Liver (tissue), 9 donors: Measurements from ENCODE around the gene CDC16. TPM values are rescaled to one million over a fixed set of nuclear protein-coding genes. Genes with fewer than 3 reads are reported as not detected.

Source experiments
- DNase-seq: peaks from one replicate; pipeline ENCODE4 v3.0.0-alpha.2; 2017; ENCODE audit warnings: low spot score
- H3K27ac ChIP-seq, 2 donors: one replicate each; pipeline ENCODE4 v1.7.0; 2013; ENCODE audit warnings: inconsistent platforms in 2 of 2, low read length in 2 of 2, control low read depth in 1 of 2, low read depth in 1 of 2, mild to moderate bottlenecking in 1 of 2
- H3K27me3 ChIP-seq, 4 donors: one replicate each; pipeline versions ENCODE4 v1.6.1 to v1.7.0; 2013; ENCODE audit warnings: low read length in 3 of 4, inconsistent platforms in 1 of 4, mild to moderate bottlenecking in 1 of 4, moderate library complexity in 1 of 4; ENCODE audit not compliant: control insufficient read depth in 4 of 4, insufficient read depth in 4 of 4
- H3K36me3 ChIP-seq, 4 donors: one replicate each; pipeline versions ENCODE4 v1.6.1 to v1.7.0; 2013; ENCODE audit warnings: low read length in 3 of 4, mild to moderate bottlenecking in 3 of 4, low read depth in 1 of 4, moderate library complexity in 1 of 4; ENCODE audit not compliant: control insufficient read depth in 4 of 4, insufficient read depth in 3 of 4
- H3K4me1 ChIP-seq, 4 donors: one replicate each; pipeline versions ENCODE4 v1.6.1 to v1.7.0; 2013; ENCODE audit warnings: low read length in 3 of 4, mild to moderate bottlenecking in 3 of 4, moderate library complexity in 1 of 4; ENCODE audit not compliant: control insufficient read depth in 4 of 4, insufficient read depth in 4 of 4
- H3K4me3 ChIP-seq, 3 donors: one replicate each; pipeline versions ENCODE4 v1.6.1 to v1.7.0; 2013; ENCODE audit warnings: low read length in 3 of 3, control low read depth in 1 of 3, low read depth in 1 of 3, mild to moderate bottlenecking in 1 of 3
- H3K9ac ChIP-seq, 2 donors: one replicate each; pipeline ENCODE4 v1.7.0; 2013; ENCODE audit warnings: low read length in 2 of 2, mild to moderate bottlenecking in 2 of 2, moderate library complexity in 2 of 2, control low read depth in 1 of 2, low read depth in 1 of 2
- H3K9me3 ChIP-seq, 4 donors: one replicate each; pipeline versions ENCODE4 v1.6.1 to v1.7.0; 2013; ENCODE audit warnings: low read length in 3 of 4; ENCODE audit not compliant: control insufficient read depth in 4 of 4
- EGR1 ChIP-seq, 2 donors: IDR thresholded peaks; 2 replicates each; pipeline ENCODE4 v1.6.1; 2016 to 2018; ENCODE audit warnings: antibody characterized with exemption in 2 of 2, low read depth in 2 of 2
- GABPA ChIP-seq, 2 donors: IDR thresholded peaks in 1 of 2; conservative IDR thresholded peaks in 1 of 2; 2 replicates each; pipeline ENCODE4 v1.6.1; 2016; ENCODE audit warnings: antibody characterized with exemption in 2 of 2, mild to moderate bottlenecking in 1 of 2, moderate library complexity in 1 of 2
- HNF4A ChIP-seq, 2 donors: conservative IDR thresholded peaks; 2 replicates each; pipeline ENCODE4 v1.6.1; 2016; ENCODE audit warnings: antibody characterized with exemption in 2 of 2, mild to moderate bottlenecking in 2 of 2
- HNF4G ChIP-seq: IDR thresholded peaks from 2 replicates; pipeline ENCODE4 v1.6.1; 2016; ENCODE audit warnings: antibody characterized with exemption
- JUND ChIP-seq, 2 donors: IDR thresholded peaks; 2 replicates each; pipeline ENCODE4 v1.6.1; 2016; ENCODE audit warnings: antibody characterized with exemption in 2 of 2
- RAD21 ChIP-seq, 2 donors: IDR thresholded peaks; 2 replicates each; pipeline ENCODE4 v1.6.1; 2016; ENCODE audit warnings: antibody characterized with exemption in 2 of 2, mild to moderate bottlenecking in 2 of 2
- SP1 ChIP-seq: IDR thresholded peaks from 2 replicates; pipeline ENCODE4 v1.6.1; 2018; ENCODE audit warnings: antibody characterized with exemption, mild to moderate bottlenecking
- YY1 ChIP-seq: IDR thresholded peaks from 2 replicates; pipeline ENCODE4 v1.6.1; 2016; ENCODE audit warnings: antibody characterized with exemption, mild to moderate bottlenecking
- WGBS: extraction: QIAGEN DNeasy Blood & Tissue Kit; methylation state at CpG from one replicate; pipeline ENCODE4 v1.1.7; 2013; 5-methylcytosine and 5-hydroxymethylcytosine counted together
- polyA plus RNA-seq, 2 donors: library from polyadenylated mRNA; stranded (reverse) in 1 of 2; unstranded in 1 of 2; fragments of 200-250 nt in 1 of 2; fragments of >200 nt in 1 of 2; fragmentation: Nextera tagmentation in 1 of 2; extraction: Ambion mirVana in 1 of 2; gene quantifications; one replicate each; pipeline versions ENCODE4 v1.2.1 to v1.2.3, GENCODE V29; 2013 to 2015
- total RNA-seq, 2 donors: library from RNA; depleted of rRNA; stranded (reverse); fragments of >200 nt; gene quantifications; one replicate each; pipeline ENCODE4 v1.2.3, GENCODE V29; 2014
- TF ChIP-seq, protein P1 (sequence below): IDR thresholded peaks from 2 replicates; pipeline ENCODE4 v1.6.1; 2016; ENCODE audit warnings: antibody characterized with exemption
- TF ChIP-seq, protein P2 (sequence below): IDR thresholded peaks from 2 replicates; pipeline ENCODE4 v1.6.1; 2016; ENCODE audit warnings: antibody characterized with exemption
- TF ChIP-seq, protein P3 (sequence below): fragments of 150-350 bp; IDR thresholded peaks from 2 replicates; pipeline ENCODE4 v1.5.1; 2017; ENCODE audit warnings: improper control_type of control experiment, low read depth, low read length; ENCODE audit not compliant: missing input control
- TF ChIP-seq, protein P4 (sequence below): IDR thresholded peaks from 2 replicates; pipeline ENCODE4 v1.6.1; 2016; ENCODE audit warnings: antibody characterized with exemption
- donor health status: healthy.
- donor health status: healthy.
- donor health status: healthy.
- donor health status: healthy.
- donor health status: healthy.

The CDC16 gene
- total and polyA plus RNA-seq, 4 donors, result 23.0 to 38.7 (median 30.8) TPM

DNA sequence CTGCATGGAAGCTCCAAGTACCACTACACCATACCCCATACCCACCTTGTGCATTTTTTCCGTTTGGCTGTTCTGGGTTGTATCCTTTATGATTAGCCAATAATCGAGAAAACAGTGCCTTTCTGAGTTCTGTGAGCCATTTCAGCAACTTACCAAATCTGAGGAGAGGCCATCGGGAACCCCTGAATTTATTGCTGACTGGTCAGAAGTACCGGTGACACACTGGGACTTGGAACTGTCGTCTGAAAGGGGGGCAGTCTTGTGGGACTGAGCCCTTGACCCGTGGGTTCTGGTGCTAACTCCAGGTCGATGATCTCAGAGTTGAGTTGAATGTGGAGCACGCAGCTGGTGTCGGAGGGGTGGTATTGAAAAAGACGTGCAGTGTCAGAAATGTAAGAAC lies 61.8 kb downstream of the CDC16 start:
- WGBS, result 88% methylated on average over 10 of the region's 10 CpGs
- no peaks in the 10 kb centered on the region for H3K27me3 ChIP-seq
- H3K9ac ChIP-seq, result no peak overlapping the region
- H3K4me1 ChIP-seq, result peaks cover 0 to 3% (median 0%) of the 10 kb centered on the region in 4 donors
- H3K36me3 ChIP-seq, result peaks cover 10 to 39% (median 25%) of the 10 kb centered on the region in 4 donors
- DNase-seq, result no peak
- H3K4me3 ChIP-seq, result no peak overlapping the region
- H3K9me3 ChIP-seq, result no peaks in the 10 kb centered on the region
- no peak overlapping the region for H3K27ac ChIP-seq
- TF ChIP-seq, protein P1, sequence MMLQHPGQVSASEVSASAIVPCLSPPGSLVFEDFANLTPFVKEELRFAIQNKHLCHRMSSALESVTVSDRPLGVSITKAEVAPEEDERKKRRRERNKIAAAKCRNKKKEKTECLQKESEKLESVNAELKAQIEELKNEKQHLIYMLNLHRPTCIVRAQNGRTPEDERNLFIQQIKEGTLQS, result no peak
- no peak for TF ChIP-seq YY1

DNA sequence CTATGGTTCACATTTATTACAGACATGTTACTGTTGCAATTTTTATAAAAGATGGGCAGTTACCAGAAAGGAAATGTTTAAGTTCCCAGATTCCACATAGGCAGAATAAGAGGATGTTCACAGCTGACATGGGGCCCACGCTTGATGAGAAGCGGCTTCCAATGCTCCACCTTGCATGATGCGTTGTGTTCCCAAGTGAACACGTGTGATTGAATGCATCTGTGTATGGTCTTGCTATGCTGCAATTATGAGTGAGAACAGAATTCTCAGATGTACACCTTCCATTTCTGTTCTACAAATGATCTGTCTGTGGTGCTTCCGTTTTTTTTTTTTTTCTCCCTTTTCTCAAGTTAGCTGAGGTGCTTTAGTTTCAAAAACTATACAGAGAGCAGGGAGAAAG lies 62.2 kb downstream of the CDC16 start:
- TF ChIP-seq, protein P2, sequence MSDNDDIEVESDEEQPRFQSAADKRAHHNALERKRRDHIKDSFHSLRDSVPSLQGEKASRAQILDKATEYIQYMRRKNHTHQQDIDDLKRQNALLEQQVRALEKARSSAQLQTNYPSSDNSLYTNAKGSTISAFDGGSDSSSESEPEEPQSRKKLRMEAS, result no peak
- TF ChIP-seq RAD21 (IDR thresholded peaks at IDR 0.05), result no peak
- peaks cover 9 to 36% (median 25%) of the 10 kb centered on the region in 4 donors for H3K36me3 ChIP-seq
- no peak overlapping the region for H3K9ac ChIP-seq
- H3K27me3 ChIP-seq, result no peaks in the 10 kb centered on the region
- H3K9me3 ChIP-seq, result no peaks in the 10 kb centered on the region
- H3K4me3 ChIP-seq, result no peak overlapping the region
- no peak for DNase-seq
- 94% methylated on average over 5 of the region's 5 CpGs for WGBS
- H3K27ac ChIP-seq, result no peak overlapping the region
- H3K4me1 ChIP-seq, result peaks cover 0 to 3% (median 0%) of the 10 kb centered on the region in 4 donors

DNA sequence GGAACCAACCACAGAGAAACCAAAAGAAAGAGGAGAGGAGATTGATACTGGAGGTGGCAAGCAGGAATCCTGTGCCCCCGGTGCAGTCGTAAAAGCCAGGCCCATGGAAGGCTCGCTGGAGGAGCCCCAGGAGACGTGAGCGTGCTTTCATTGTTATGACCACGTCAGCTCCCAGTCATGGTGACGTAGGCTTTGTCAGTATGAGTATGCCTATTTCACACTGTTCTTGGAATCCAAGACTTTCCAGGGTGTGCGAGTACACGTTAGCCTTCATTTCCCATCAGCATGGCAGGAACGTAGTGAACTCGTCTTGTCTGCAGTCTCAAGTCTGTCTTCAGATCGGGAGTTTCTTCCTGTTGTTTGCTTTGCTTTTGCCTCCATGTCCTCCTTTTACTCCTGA lies 64.2 kb downstream of the CDC16 start:
- DNase-seq, result no peak
- Histone ChIP-seq H3K4me1 (peaks cover 0 to 3% (median 0%) of the 10 kb centered on the region in 4 donors), H3K9ac (no peak overlapping the region), H3K9me3 (no peaks in the 10 kb centered on the region), H3K4me3 (no peak overlapping the region), H3K27me3 (no peaks in the 10 kb centered on the region), H3K27ac (no peak overlapping the region), H3K36me3 (peaks cover 3 to 41% (median 22%) of the 10 kb centered on the region in 4 donors)
- TF ChIP-seq HNF4G (no peak), JUND (IDR thresholded peaks at IDR 0.05) (no peak)
- TF ChIP-seq, protein P3, sequence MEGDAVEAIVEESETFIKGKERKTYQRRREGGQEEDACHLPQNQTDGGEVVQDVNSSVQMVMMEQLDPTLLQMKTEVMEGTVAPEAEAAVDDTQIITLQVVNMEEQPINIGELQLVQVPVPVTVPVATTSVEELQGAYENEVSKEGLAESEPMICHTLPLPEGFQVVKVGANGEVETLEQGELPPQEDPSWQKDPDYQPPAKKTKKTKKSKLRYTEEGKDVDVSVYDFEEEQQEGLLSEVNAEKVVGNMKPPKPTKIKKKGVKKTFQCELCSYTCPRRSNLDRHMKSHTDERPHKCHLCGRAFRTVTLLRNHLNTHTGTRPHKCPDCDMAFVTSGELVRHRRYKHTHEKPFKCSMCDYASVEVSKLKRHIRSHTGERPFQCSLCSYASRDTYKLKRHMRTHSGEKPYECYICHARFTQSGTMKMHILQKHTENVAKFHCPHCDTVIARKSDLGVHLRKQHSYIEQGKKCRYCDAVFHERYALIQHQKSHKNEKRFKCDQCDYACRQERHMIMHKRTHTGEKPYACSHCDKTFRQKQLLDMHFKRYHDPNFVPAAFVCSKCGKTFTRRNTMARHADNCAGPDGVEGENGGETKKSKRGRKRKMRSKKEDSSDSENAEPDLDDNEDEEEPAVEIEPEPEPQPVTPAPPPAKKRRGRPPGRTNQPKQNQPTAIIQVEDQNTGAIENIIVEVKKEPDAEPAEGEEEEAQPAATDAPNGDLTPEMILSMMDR, result no peak
- WGBS, result 96% methylated on average over 12 of the region's 12 CpGs

DNA sequence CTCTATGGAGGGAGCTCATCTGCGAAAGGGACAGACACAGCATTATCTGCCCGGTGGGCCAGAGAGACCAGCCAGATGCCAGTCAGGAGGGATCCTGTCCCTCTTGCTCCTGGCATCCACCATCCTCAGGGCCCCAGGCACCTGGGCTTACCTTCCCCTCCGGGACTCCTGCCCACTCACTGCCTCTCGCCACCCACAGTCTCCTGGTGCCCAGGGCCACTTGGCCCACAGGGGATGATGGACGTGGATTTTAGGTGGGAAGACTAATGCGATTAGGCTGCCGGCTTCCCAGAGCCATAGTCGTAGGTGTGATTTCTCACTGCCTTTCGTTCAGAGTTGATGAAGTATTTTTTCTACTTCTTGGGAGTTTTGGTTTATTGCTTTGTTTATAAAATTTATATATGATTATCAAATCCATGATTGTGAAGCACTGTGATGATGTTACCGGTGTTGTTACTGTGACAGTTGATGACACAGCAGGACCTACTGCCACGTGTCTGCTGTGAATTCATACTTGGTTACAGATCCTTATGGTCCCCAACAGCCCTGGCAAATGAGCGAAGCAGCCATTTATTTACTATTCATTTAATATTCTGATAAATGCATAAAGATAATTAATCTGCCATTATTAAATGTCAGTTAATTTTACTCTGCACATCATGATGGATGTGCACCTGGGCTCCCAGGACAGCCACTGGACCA lies 65.1 kb downstream of the CDC16 start:
- H3K4me3 ChIP-seq, result no peak overlapping the region
- DNase-seq, result no peak
- TF ChIP-seq, protein P4, sequence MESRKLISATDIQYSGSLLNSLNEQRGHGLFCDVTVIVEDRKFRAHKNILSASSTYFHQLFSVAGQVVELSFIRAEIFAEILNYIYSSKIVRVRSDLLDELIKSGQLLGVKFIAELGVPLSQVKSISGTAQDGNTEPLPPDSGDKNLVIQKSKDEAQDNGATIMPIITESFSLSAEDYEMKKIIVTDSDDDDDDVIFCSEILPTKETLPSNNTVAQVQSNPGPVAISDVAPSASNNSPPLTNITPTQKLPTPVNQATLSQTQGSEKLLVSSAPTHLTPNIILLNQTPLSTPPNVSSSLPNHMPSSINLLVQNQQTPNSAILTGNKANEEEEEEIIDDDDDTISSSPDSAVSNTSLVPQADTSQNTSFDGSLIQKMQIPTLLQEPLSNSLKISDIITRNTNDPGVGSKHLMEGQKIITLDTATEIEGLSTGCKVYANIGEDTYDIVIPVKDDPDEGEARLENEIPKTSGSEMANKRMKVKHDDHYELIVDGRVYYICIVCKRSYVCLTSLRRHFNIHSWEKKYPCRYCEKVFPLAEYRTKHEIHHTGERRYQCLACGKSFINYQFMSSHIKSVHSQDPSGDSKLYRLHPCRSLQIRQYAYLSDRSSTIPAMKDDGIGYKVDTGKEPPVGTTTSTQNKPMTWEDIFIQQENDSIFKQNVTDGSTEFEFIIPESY, result no peak
- TF ChIP-seq, protein P1, result no peak
- TF ChIP-seq EGR1 (IDR thresholded peaks at IDR 0.05; ENCODE audit: low read depth in 2 of 2), result no peak
- TF ChIP-seq HNF4A (conservative IDR thresholded peaks at IDR 0.05), result no peak
- TF ChIP-seq SP1, result no peak
- no peak for TF ChIP-seq GABPA (IDR thresholded peaks at IDR 0.05 in 1 of 2, conservative IDR thresholded peaks at IDR 0.05 in 1 of 2)
- H3K4me1 ChIP-seq, result peaks cover 0 to 3% (median 0%) of the 10 kb centered on the region in 4 donors
- no peaks in the 10 kb centered on the region for H3K27me3 ChIP-seq
- no peak overlapping the region for H3K27ac ChIP-seq
- H3K9me3 ChIP-seq, result no peaks in the 10 kb centered on the region
- 95% methylated on average over 12 of the region's 12 CpGs for WGBS
- no peak overlapping the region for H3K9ac ChIP-seq
- H3K36me3 ChIP-seq, result peaks cover 6 to 49% (median 26%) of the 10 kb centered on the region in 4 donors
